GM23338 (cell line): Measurements from ENCODE around the gene EYA2. TPM values are rescaled to one million over a fixed set of nuclear protein-coding genes. Genes with fewer than 3 reads are reported as not detected.

Experiments used
- ATAC-seq: fragments of 200-7000 bp; cut with Tn5 transposase; 3 replicates; pipeline ENCODE4 v1.9.1; 2020
- DNase-seq: peaks from one replicate; pipeline ENCODE4 v3.0.0-alpha.2; 2015; ENCODE audit warnings: low spot score
- H2AFZ ChIP-seq: fragments of 200-600 bp; sonication (generic); 2 replicates; pipeline ENCODE4 v1.8.0; 2016; ENCODE audit warnings: antibody characterized with exemption, mild to moderate bottlenecking, moderate library complexity
- H3F3A ChIP-seq: fragments of 200-600 bp; sonication (generic); replicated peaks from 2 replicates; pipeline ENCODE4 v1.8.0; 2017; ENCODE audit warnings: antibody characterized with exemption, mixed run types, low read depth
- H3K27ac ChIP-seq: fragments of 200-600 bp; sonication (generic); 2 replicates; pipeline ENCODE4 v1.6.1; 2016; ENCODE audit warnings: low read depth
- H3K27me3 ChIP-seq: fragments of 200-600 bp; sonication (generic); 2 replicates; pipeline ENCODE4 v1.8.0; 2016; ENCODE audit warnings: mild to moderate bottlenecking, mixed run types, moderate library complexity; ENCODE audit not compliant: insufficient read depth
- H3K36me3 ChIP-seq: fragments of 200-600 bp; sonication (generic); 2 replicates; pipeline ENCODE4 v1.8.0; 2016; ENCODE audit warnings: mild to moderate bottlenecking; ENCODE audit not compliant: insufficient read depth
- H3K4me1 ChIP-seq: fragments of 200-600 bp; sonication (generic); 2 replicates; pipeline ENCODE4 v1.8.0; 2016; ENCODE audit warnings: mild to moderate bottlenecking, moderate library complexity; ENCODE audit not compliant: insufficient read depth
- H3K4me2 ChIP-seq: fragments of 200-600 bp; sonication (generic); 2 replicates; pipeline ENCODE4 v1.7.1; 2017; ENCODE audit warnings: mixed run types
- H3K4me3 ChIP-seq: fragments of 200-600 bp; sonication (generic); 2 replicates; pipeline ENCODE4 v1.6.1; 2016; ENCODE audit warnings: mixed run types
- H3K79me2 ChIP-seq: fragments of 200-600 bp; sonication (generic); replicated peaks from 2 replicates; pipeline ENCODE4 v1.8.0; 2017; ENCODE audit warnings: mild to moderate bottlenecking; ENCODE audit not compliant: insufficient read depth
- H3K9me2 ChIP-seq: fragments of 200-600 bp; sonication (generic); 2 replicates; pipeline ENCODE4 v1.8.0; 2017; ENCODE audit not compliant: insufficient read depth
- H4K20me1 ChIP-seq: fragments of 200-600 bp; sonication (generic); replicated peaks from 2 replicates; pipeline ENCODE4 v1.8.0; 2017; ENCODE audit warnings: mild to moderate bottlenecking; ENCODE audit not compliant: insufficient read depth
- H3K27ac Mint-ChIP-seq: 2 replicates; pipeline ENCODE4 v1.8.0; 2020; ENCODE audit warnings: inconsistent platforms, mild to moderate bottlenecking, moderate library complexity, mixed read lengths
- H3K27me3 Mint-ChIP-seq: 3 replicates; pipeline ENCODE4 v1.8.0; 2022; ENCODE audit warnings: low read depth, mild to moderate bottlenecking, moderate library complexity, mixed read lengths, inconsistent platforms; ENCODE audit not compliant: insufficient read depth, poor library complexity
- H3K36me3 Mint-ChIP-seq: 3 replicates; pipeline ENCODE4 v1.8.0; 2021; ENCODE audit warnings: low read depth, mild to moderate bottlenecking, inconsistent platforms, moderate library complexity, mixed read lengths
- H3K4me1 Mint-ChIP-seq: 3 replicates; pipeline ENCODE4 v1.8.0; 2020; ENCODE audit warnings: mild to moderate bottlenecking, inconsistent platforms, mixed read lengths
- H3K4me3 Mint-ChIP-seq: 3 replicates; pipeline ENCODE4 v1.8.0; 2021; ENCODE audit warnings: moderate library complexity, mild to moderate bottlenecking, inconsistent platforms, mixed read lengths
- H3K9me3 Mint-ChIP-seq: 3 replicates; pipeline ENCODE4 v1.8.0; 2020; ENCODE audit warnings: moderate library complexity, mild to moderate bottlenecking, inconsistent platforms, mixed read lengths
- EZH2 ChIP-seq: fragments of 200-600 bp; sonication (generic); IDR thresholded peaks from one replicate; pipeline ENCODE4 v1.8.0; 2017; ENCODE audit warnings: antibody characterized with exemption, mild to moderate bottlenecking, low read depth; ENCODE audit not compliant: unreplicated experiment
- JUNB ChIP-seq: IDR thresholded peaks from one replicate; pipeline ENCODE4 v1.6.1; 2016; ENCODE audit warnings: antibody characterized with exemption; ENCODE audit not compliant: unreplicated experiment
- NANOG ChIP-seq: IDR thresholded peaks from 2 replicates; pipeline ENCODE4 v1.6.1; 2016; ENCODE audit warnings: antibody characterized with exemption, borderline replicate concordance
- POLR2AphosphoS5 ChIP-seq: IDR thresholded peaks from 2 replicates; pipeline ENCODE4 v1.6.1; 2016; ENCODE audit warnings: antibody characterized with exemption, low read depth
- STAT1 ChIP-seq: IDR thresholded peaks from one replicate; pipeline ENCODE4 v1.6.1; 2016; ENCODE audit warnings: antibody characterized with exemption; ENCODE audit not compliant: unreplicated experiment
- ZNF331 ChIP-seq: fragments of 250-450 bp; sonication (Bioruptor Pico); IDR thresholded peaks from 2 replicates; pipeline ENCODE4 v1.5.0; 2020; ENCODE audit warnings: low read depth, mild to moderate bottlenecking, moderate library complexity
- polyA plus RNA-seq: library from polyadenylated mRNA; unstranded; fragments of >200 nt; fragmentation: Nextera tagmentation; extraction: Ambion mirVana; gene quantifications from 2 replicates; pipeline ENCODE4 v1.2.1, GENCODE V29; 2016
- total RNA-seq: library from RNA; depleted of rRNA; stranded (reverse); fragments of >200 nt; shearing (Covaris generic); gene quantifications from 2 replicates; pipeline ENCODE4 v1.2.3, GENCODE V29; 2014
- TF ChIP-seq, protein P1 (sequence below), 2 experiments: fragments of 200-600 bp in 1 of 2; sonication (generic) in 1 of 2; conservative IDR thresholded peaks; 2 replicates each; pipeline versions ENCODE4 v1.5.1 to v1.6.1; 2016 to 2017; ENCODE audit warnings: antibody characterized with exemption in 2 of 2, low read depth in 2 of 2, mild to moderate bottlenecking in 2 of 2, moderate library complexity in 1 of 2
- TF ChIP-seq, protein P2 (sequence below): IDR thresholded peaks from 2 replicates; pipeline ENCODE4 v1.6.1; 2016; ENCODE audit warnings: antibody characterized with exemption
- TF ChIP-seq, protein P3 (sequence below): fragments of 250-450 bp; sonication (Bioruptor Pico); IDR thresholded peaks from 2 replicates; pipeline ENCODE4 v1.5.0; 2020; ENCODE audit warnings: mild to moderate bottlenecking, moderate library complexity

EYA2 gene
- total and polyA plus RNA-seq, 2 experiments from 2014 or later: 0.50 to 0.56 TPM

DNA sequence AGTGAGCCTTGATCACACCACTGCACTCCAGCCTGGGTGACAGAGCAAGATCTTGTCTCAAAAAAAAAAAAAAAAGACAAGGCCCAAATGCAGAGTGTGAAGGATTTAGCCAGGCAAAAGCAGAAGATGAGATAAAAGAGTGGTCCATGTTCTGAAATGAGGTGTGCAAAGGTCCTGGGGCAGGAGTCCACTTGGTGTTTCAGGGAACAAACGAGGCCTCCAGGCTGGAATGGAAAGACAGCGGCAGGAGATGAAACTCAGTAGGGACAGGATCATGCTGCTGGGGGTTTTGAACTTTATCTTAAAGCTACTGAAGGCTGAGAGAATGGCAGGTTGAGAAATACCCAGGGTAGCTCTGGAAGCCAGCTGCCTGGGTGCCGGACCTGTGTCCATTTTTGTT is 283.6 kb downstream of the EYA2 start (continued):
- TF ChIP-seq JUNB: no peak
- no peak for TF ChIP-seq NANOG
- TF ChIP-seq ZNF331 (CRISPR knock-in tag): no peak

DNA sequence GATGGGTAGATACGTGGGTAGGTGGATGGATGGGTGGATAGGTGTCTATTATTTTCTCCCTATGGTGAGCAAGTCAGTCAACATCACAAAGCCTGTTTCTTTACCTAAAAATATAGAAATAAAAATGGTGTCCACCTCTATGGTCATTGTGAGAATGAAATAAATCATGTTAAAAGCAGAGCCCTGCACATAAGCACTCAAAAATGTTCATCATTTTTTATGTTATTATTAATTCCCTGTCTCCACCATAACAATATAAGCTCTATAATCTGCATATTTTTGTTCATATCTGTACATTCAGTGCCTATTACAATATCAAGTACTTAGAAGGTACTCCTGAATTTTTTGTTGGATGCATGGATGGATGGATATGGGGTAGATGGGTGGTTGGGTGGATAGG is 284.2 kb downstream of the EYA2 start:
- TF ChIP-seq, protein P1, sequence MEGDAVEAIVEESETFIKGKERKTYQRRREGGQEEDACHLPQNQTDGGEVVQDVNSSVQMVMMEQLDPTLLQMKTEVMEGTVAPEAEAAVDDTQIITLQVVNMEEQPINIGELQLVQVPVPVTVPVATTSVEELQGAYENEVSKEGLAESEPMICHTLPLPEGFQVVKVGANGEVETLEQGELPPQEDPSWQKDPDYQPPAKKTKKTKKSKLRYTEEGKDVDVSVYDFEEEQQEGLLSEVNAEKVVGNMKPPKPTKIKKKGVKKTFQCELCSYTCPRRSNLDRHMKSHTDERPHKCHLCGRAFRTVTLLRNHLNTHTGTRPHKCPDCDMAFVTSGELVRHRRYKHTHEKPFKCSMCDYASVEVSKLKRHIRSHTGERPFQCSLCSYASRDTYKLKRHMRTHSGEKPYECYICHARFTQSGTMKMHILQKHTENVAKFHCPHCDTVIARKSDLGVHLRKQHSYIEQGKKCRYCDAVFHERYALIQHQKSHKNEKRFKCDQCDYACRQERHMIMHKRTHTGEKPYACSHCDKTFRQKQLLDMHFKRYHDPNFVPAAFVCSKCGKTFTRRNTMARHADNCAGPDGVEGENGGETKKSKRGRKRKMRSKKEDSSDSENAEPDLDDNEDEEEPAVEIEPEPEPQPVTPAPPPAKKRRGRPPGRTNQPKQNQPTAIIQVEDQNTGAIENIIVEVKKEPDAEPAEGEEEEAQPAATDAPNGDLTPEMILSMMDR (conservative IDR thresholded peaks at IDR 0.05; ENCODE audit: low read depth in 2 of 2): no peak
- no peak for TF ChIP-seq EZH2
- no peak for TF ChIP-seq ZNF331 (CRISPR knock-in tag)
- TF ChIP-seq, protein P2, sequence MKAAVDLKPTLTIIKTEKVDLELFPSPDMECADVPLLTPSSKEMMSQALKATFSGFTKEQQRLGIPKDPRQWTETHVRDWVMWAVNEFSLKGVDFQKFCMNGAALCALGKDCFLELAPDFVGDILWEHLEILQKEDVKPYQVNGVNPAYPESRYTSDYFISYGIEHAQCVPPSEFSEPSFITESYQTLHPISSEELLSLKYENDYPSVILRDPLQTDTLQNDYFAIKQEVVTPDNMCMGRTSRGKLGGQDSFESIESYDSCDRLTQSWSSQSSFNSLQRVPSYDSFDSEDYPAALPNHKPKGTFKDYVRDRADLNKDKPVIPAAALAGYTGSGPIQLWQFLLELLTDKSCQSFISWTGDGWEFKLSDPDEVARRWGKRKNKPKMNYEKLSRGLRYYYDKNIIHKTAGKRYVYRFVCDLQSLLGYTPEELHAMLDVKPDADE: no peak
- TF ChIP-seq JUNB: no peak
- TF ChIP-seq NANOG: no peak
- TF ChIP-seq, protein P3, sequence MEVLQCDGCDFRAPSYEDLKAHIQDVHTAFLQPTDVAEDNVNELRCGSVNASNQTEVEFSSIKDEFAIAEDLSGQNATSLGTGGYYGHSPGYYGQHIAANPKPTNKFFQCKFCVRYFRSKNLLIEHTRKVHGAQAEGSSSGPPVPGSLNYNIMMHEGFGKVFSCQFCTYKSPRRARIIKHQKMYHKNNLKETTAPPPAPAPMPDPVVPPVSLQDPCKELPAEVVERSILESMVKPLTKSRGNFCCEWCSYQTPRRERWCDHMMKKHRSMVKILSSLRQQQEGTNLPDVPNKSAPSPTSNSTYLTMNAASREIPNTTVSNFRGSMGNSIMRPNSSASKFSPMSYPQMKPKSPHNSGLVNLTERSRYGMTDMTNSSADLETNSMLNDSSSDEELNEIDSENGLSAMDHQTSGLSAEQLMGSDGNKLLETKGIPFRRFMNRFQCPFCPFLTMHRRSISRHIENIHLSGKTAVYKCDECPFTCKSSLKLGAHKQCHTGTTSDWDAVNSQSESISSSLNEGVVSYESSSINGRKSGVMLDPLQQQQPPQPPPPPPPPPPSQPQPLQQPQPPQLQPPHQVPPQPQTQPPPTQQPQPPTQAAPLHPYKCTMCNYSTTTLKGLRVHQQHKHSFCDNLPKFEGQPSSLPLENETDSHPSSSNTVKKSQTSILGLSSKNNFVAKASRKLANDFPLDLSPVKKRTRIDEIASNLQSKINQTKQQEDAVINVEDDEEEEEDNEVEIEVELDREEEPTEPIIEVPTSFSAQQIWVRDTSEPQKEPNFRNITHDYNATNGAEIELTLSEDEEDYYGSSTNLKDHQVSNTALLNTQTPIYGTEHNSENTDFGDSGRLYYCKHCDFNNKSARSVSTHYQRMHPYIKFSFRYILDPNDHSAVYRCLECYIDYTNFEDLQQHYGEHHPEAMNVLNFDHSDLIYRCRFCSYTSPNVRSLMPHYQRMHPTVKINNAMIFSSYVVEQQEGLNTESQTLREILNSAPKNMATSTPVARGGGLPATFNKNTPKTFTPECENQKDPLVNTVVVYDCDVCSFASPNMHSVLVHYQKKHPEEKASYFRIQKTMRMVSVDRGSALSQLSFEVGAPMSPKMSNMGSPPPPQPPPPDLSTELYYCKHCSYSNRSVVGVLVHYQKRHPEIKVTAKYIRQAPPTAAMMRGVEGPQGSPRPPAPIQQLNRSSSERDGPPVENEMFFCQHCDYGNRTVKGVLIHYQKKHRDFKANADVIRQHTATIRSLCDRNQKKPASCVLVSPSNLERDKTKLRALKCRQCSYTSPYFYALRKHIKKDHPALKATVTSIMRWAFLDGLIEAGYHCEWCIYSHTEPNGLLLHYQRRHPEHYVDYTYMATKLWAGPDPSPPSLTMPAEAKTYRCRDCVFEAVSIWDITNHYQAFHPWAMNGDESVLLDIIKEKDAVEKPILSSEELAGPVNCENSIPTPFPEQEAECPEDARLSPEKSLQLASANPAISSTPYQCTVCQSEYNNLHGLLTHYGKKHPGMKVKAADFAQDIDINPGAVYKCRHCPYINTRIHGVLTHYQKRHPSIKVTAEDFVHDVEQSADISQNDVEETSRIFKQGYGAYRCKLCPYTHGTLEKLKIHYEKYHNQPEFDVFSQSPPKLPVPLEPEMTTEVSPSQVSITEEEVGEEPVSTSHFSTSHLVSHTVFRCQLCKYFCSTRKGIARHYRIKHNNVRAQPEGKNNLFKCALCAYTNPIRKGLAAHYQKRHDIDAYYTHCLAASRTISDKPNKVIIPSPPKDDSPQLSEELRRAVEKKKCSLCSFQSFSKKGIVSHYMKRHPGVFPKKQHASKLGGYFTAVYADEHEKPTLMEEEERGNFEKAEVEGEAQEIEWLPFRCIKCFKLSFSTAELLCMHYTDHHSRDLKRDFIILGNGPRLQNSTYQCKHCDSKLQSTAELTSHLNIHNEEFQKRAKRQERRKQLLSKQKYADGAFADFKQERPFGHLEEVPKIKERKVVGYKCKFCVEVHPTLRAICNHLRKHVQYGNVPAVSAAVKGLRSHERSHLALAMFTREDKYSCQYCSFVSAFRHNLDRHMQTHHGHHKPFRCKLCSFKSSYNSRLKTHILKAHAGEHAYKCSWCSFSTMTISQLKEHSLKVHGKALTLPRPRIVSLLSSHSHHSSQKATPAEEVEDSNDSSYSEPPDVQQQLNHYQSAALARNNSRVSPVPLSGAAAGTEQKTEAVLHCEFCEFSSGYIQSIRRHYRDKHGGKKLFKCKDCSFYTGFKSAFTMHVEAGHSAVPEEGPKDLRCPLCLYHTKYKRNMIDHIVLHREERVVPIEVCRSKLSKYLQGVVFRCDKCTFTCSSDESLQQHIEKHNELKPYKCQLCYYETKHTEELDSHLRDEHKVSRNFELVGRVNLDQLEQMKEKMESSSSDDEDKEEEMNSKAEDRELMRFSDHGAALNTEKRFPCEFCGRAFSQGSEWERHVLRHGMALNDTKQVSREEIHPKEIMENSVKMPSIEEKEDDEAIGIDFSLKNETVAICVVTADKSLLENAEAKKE: no peak
- no peak for TF ChIP-seq POLR2AphosphoS5
- no peak for TF ChIP-seq STAT1
- no peak overlapping the region for H3K27ac Mint-ChIP-seq
- Histone ChIP-seq H3K4me2 (no peak overlapping the region), H3K27ac (no peak overlapping the region), H3K79me2 (no peaks in the 10 kb centered on the region), H3K36me3 (no peaks in the 10 kb centered on the region), H3K27me3 (no peaks in the 10 kb centered on the region), H2AFZ (no peak overlapping the region), H4K20me1 (no peaks in the 10 kb centered on the region), H3F3A (no peaks in the 10 kb centered on the region), H3K9me2 (peaks cover 8% of the 10 kb centered on the region; the same call in 1 of the 2 replicates), H3K4me3 (no peak overlapping the region), H3K4me1 (no peaks in the 10 kb centered on the region)
- DNase-seq: no peak
- H3K4me3 Mint-ChIP-seq: no peak overlapping the region
- ATAC-seq: no peak
- H3K36me3 Mint-ChIP-seq: 0 out of 3 replicates have a peak, but pooled peaks cover 3% of the 10 kb centered on the region
- H3K27me3 Mint-ChIP-seq: peaks cover 5% of the 10 kb centered on the region
- peaks cover 2% of the 10 kb centered on the region; the same call in 1 of the 3 replicates for H3K9me3 Mint-ChIP-seq
- H3K4me1 Mint-ChIP-seq: peaks cover 2% of the 10 kb centered on the region; the same call in 2 of the 3 replicates
